Mesenchymal stem cell (in vitro differentiated cells and primary cell): Measurements from ENCODE around the gene PTPRQ.

Experiments
- DNase-seq: peaks from one replicate; pipeline ENCODE4 v3.0.0-alpha.2; 2013
- H2AFZ ChIP-seq: one replicate; pipeline ENCODE4 v1.6.1; 2013; ENCODE audit warnings: low read depth, mild to moderate bottlenecking, control low read depth, inconsistent platforms, low read length, moderate library complexity
- H2AK5ac ChIP-seq: 2 replicates; pipeline ENCODE4 v1.6.1; 2013; ENCODE audit warnings: low read length, moderate library complexity, mild to moderate bottlenecking, inconsistent platforms; ENCODE audit not compliant: severe bottlenecking
- H2BK120ac ChIP-seq: one replicate; pipeline ENCODE4 v1.6.1; 2013; ENCODE audit warnings: low read depth, mild to moderate bottlenecking, inconsistent platforms, low read length, moderate library complexity
- H2BK12ac ChIP-seq, 2 experiments: one replicate each; pipeline ENCODE4 v1.6.1; 2013; ENCODE audit warnings: inconsistent platforms in 2 of 2, low read length in 2 of 2, mild to moderate bottlenecking in 2 of 2, moderate library complexity in 2 of 2, control low read depth in 1 of 2
- H2BK15ac ChIP-seq: one replicate; pipeline ENCODE4 v1.6.1; 2013; ENCODE audit warnings: mild to moderate bottlenecking, low read depth, inconsistent platforms; ENCODE audit not compliant: poor library complexity, severe bottlenecking
- H2BK5ac ChIP-seq: 2 replicates; pipeline ENCODE4 v1.6.1; 2013; ENCODE audit warnings: low read depth, mild to moderate bottlenecking, low read length, control low read depth, inconsistent platforms; ENCODE audit not compliant: poor library complexity, severe bottlenecking
- H3K14ac ChIP-seq, 2 experiments: one replicate each; pipeline ENCODE4 v1.6.1; 2013; ENCODE audit warnings: inconsistent platforms in 2 of 2, low read length in 2 of 2, control low read depth in 1 of 2, mild to moderate bottlenecking in 1 of 2, moderate library complexity in 1 of 2
- H3K18ac ChIP-seq, 2 experiments: one replicate each; pipeline ENCODE4 v1.6.1; 2013; ENCODE audit warnings: inconsistent platforms in 2 of 2, low read length in 2 of 2, control low read depth in 1 of 2, low read depth in 1 of 2, mild to moderate bottlenecking in 1 of 2
- H3K23ac ChIP-seq, 2 experiments: one replicate each; pipeline ENCODE4 v1.6.1; 2013; ENCODE audit warnings: inconsistent platforms in 2 of 2, low read length in 2 of 2, mild to moderate bottlenecking in 2 of 2, moderate library complexity in 2 of 2, control low read depth in 1 of 2
- H3K27ac ChIP-seq: 2 replicates; pipeline ENCODE4 v1.5.1; 2013; ENCODE audit warnings: mild to moderate bottlenecking, moderate library complexity, low read length, control low read depth, inconsistent platforms; ENCODE audit not compliant: poor library complexity, severe bottlenecking
- H3K27me3 ChIP-seq, 2 experiments: 2 replicates each; pipeline versions ENCODE4 v1.6.1 to v1.7.0; 2013; ENCODE audit warnings: low read length in 2 of 2, mild to moderate bottlenecking in 2 of 2, moderate library complexity in 2 of 2, control low read depth in 1 of 2, inconsistent platforms in 1 of 2; ENCODE audit not compliant: control insufficient read depth in 1 of 2, insufficient read depth in 1 of 2
- H3K36me3 ChIP-seq, 2 experiments: 2 replicates each; pipeline versions ENCODE4 v1.6.1 to v1.7.0; 2013; ENCODE audit warnings: low read length in 2 of 2, control low read depth in 1 of 2, inconsistent platforms in 1 of 2, low read depth in 1 of 2, mild to moderate bottlenecking in 1 of 2; ENCODE audit not compliant: insufficient read depth in 2 of 2, control insufficient read depth in 1 of 2
- H3K4ac ChIP-seq, 2 experiments: one replicate each; pipeline ENCODE4 v1.6.1; 2013; ENCODE audit warnings: inconsistent platforms in 2 of 2, low read length in 2 of 2, mild to moderate bottlenecking in 2 of 2, moderate library complexity in 2 of 2, control low read depth in 1 of 2, low read depth in 1 of 2
- H3K4me1 ChIP-seq: 2 replicates; pipeline ENCODE4 v1.6.1; 2013; ENCODE audit warnings: low read depth, low read length, control low read depth; ENCODE audit not compliant: control insufficient read depth, insufficient read depth
- H3K4me2 ChIP-seq: 2 replicates; pipeline ENCODE4 v1.6.1; 2013; ENCODE audit warnings: low read length, mild to moderate bottlenecking, inconsistent platforms; ENCODE audit not compliant: poor library complexity, severe bottlenecking
- H3K4me3 ChIP-seq, 2 experiments: 2 replicates each; pipeline versions ENCODE4 v1.5.1 to v1.7.0; 2013; ENCODE audit warnings: low read length in 2 of 2, mild to moderate bottlenecking in 2 of 2, control low read depth in 1 of 2, low read depth in 1 of 2; ENCODE audit not compliant: insufficient read depth in 1 of 2
- H3K79me1 ChIP-seq: replicated peaks from 2 replicates; pipeline ENCODE4 v1.6.1; 2013; ENCODE audit warnings: mild to moderate bottlenecking, control low read depth, low read length, inconsistent platforms; ENCODE audit not compliant: poor library complexity, severe bottlenecking
- H3K9ac ChIP-seq: 2 replicates; pipeline ENCODE4 v1.7.0; 2013; ENCODE audit warnings: mild to moderate bottlenecking, low read length, moderate library complexity
- H3K9me3 ChIP-seq: 2 replicates; pipeline ENCODE4 v1.7.0; 2013; ENCODE audit warnings: mild to moderate bottlenecking, low read length; ENCODE audit not compliant: control insufficient read depth
- H4K8ac ChIP-seq: one replicate; pipeline ENCODE4 v1.6.1; 2013; ENCODE audit warnings: inconsistent platforms, mild to moderate bottlenecking, low read length, moderate library complexity
- H4K91ac ChIP-seq: one replicate; pipeline ENCODE4 v1.6.1; 2013; ENCODE audit warnings: mild to moderate bottlenecking, low read length, inconsistent platforms
- WGBS: methylation state at CpG from one replicate; pipeline ENCODE4 v1.1.7; 2013; ENCODE audit warnings: mixed read lengths; 5-methylcytosine and 5-hydroxymethylcytosine counted together

The PTPRQ gene

GRCh38 chr12:80422550-80422949, 21.5 kb upstream of the PTPRQ start:
- WGBS: no CpG with 5 or more reads among the region's 2 CpGs
- H3K4me2 ChIP-seq: no peak overlapping the region
- H3K4me3 ChIP-seq: no peak overlapping the region
- H3K9me3 ChIP-seq: no peaks in the 10 kb centered on the region
- no peak overlapping the region for H2BK12ac ChIP-seq
- H3K18ac ChIP-seq: no peak overlapping the region
- no peaks in the 10 kb centered on the region for H3K4me1 ChIP-seq
- no peak overlapping the region for H3K23ac ChIP-seq
- no peak overlapping the region for H2AK5ac ChIP-seq
- H2BK5ac ChIP-seq: no peak overlapping the region
- no peak overlapping the region for H4K8ac ChIP-seq
- no peak overlapping the region for H3K14ac ChIP-seq
- no peak overlapping the region for H2BK120ac ChIP-seq
- no peak overlapping the region for H3K27ac ChIP-seq
- no peak overlapping the region for H4K91ac ChIP-seq
- H3K9ac ChIP-seq: no peak overlapping the region
- H3K27me3 ChIP-seq: no peaks in the 10 kb centered on the region
- peak; percentile 24 for DNase-seq
- no peak overlapping the region for H2BK15ac ChIP-seq
- H3K79me1 ChIP-seq: no peaks in the 10 kb centered on the region
- H3K36me3 ChIP-seq: no peaks in the 10 kb centered on the region
- no peak overlapping the region for H3K4ac ChIP-seq
- H2AFZ ChIP-seq: no peak overlapping the region

GRCh38 chr12:80432061-80432460, 12.0 kb upstream of the PTPRQ start:
- H3K14ac ChIP-seq: no peak overlapping the region
- no peaks in the 10 kb centered on the region for H3K27me3 ChIP-seq
- no peaks in the 10 kb centered on the region for H3K36me3 ChIP-seq
- H3K9ac ChIP-seq: no peak overlapping the region
- H3K4me1 ChIP-seq: no peaks in the 10 kb centered on the region
- H2BK120ac ChIP-seq: no peak overlapping the region
- no peaks in the 10 kb centered on the region for H3K9me3 ChIP-seq
- 57% methylated on average over 1 of the region's 2 CpGs for WGBS
- H2BK5ac ChIP-seq: no peak overlapping the region
- H3K18ac ChIP-seq: no peak overlapping the region
- no peak for DNase-seq
- no peak overlapping the region for H2AFZ ChIP-seq
- no peak overlapping the region for H3K4me3 ChIP-seq
- no peak overlapping the region for H4K8ac ChIP-seq
- H3K27ac ChIP-seq: no peak overlapping the region
- H2BK15ac ChIP-seq: no peak overlapping the region
- no peak overlapping the region for H4K91ac ChIP-seq
- H3K23ac ChIP-seq: no peak overlapping the region
- no peak overlapping the region for H2AK5ac ChIP-seq
- H3K4ac ChIP-seq: no peak overlapping the region
- H3K79me1 ChIP-seq: no peaks in the 10 kb centered on the region
- no peak overlapping the region for H2BK12ac ChIP-seq
- no peak overlapping the region for H3K4me2 ChIP-seq

- no peak overlapping the region for H3K9ac ChIP-seq
- H3K23ac ChIP-seq: no peak overlapping the region
- H2AK5ac ChIP-seq: no peak overlapping the region
- H3K27ac ChIP-seq: no peak overlapping the region
- H4K91ac ChIP-seq: no peak overlapping the region
- peaks cover 2% of the 10 kb centered on the region for H3K9me3 ChIP-seq
- no peak overlapping the region for H4K8ac ChIP-seq
- no peak overlapping the region for H3K4me3 ChIP-seq
- H3K27me3 ChIP-seq: no peaks in the 10 kb centered on the region
- no peaks in the 10 kb centered on the region for H3K79me1 ChIP-seq
- no peak overlapping the region for H2BK12ac ChIP-seq
- no peak overlapping the region for H2AFZ ChIP-seq
- no peak overlapping the region for H2BK15ac ChIP-seq
- no peak overlapping the region for H3K4me2 ChIP-seq
- H3K4me1 ChIP-seq: no peaks in the 10 kb centered on the region
- H2BK5ac ChIP-seq: no peak overlapping the region
- no peaks in the 10 kb centered on the region for H3K36me3 ChIP-seq
- peak; percentile 39 for DNase-seq
- no peak overlapping the region for H3K4ac ChIP-seq
- no peak overlapping the region for H3K14ac ChIP-seq
- H3K18ac ChIP-seq: no peak overlapping the region
- H2BK120ac ChIP-seq: no peak overlapping the region
Observed at GRCh38 chr12:80441921-80442320, 2.1 kb upstream of the PTPRQ start.

GRCh38 chr12:80442426-80443222, 1.4 kb upstream of the PTPRQ start:
- Histone ChIP-seq H3K23ac (no peak overlapping the region), H3K4me2 (no peak overlapping the region), H3K9ac (no peak overlapping the region), H3K27ac (no peak overlapping the region), H3K79me1 (no peaks in the 10 kb centered on the region), H3K4me1 (no peaks in the 10 kb centered on the region), H3K9me3 (peaks cover 2% of the 10 kb centered on the region), H3K14ac (no peak overlapping the region), H3K36me3 (no peaks in the 10 kb centered on the region), H2BK15ac (no peak overlapping the region), H4K91ac (no peak overlapping the region), H2AK5ac (no peak overlapping the region), H2BK12ac (no peak overlapping the region), H2BK5ac (no peak overlapping the region), H2BK120ac (no peak overlapping the region), H4K8ac (no peak overlapping the region), H3K27me3 (no peaks in the 10 kb centered on the region), H2AFZ (no peak overlapping the region), H3K4ac (no peak overlapping the region), H3K4me3 (no peak overlapping the region), H3K18ac (no peak overlapping the region)
- WGBS: 78% methylated on average over 4 of the region's 7 CpGs
- DNase-seq: no peak
